Smooth muscle cell (in vitro differentiated cells): ENCODE results near the gene GRIK4. TPM values are rescaled to one million over a fixed set of nuclear protein-coding genes. Genes with fewer than 3 reads are reported as not detected.

Source experiments
- DNase-seq: peaks from one replicate; lab custom pipeline; 2025; ENCODE audit not compliant: unreplicated experiment; lab: John Stamatoyannopoulos, UW
- H2AFZ ChIP-seq: fragments of 200-600 bp; sonication (generic); 2 replicates; pipeline ENCODE4 v1.6.0; 2016; ENCODE audit warnings: antibody characterized with exemption, low read depth, mild to moderate bottlenecking
- H3F3A ChIP-seq: fragments of 200-600 bp; sonication (generic); 2 replicates; pipeline ENCODE4 v1.6.0; 2017; ENCODE audit warnings: antibody characterized with exemption, low read depth
- H3K27ac ChIP-seq: fragments of 200-600 bp; sonication (generic); 2 replicates; pipeline ENCODE4 v1.5.1; 2016; ENCODE audit warnings: low read depth, mild to moderate bottlenecking
- H3K27me3 ChIP-seq: fragments of 200-600 bp; sonication (generic); 2 replicates; pipeline ENCODE4 v1.6.1; 2016; ENCODE audit warnings: low read depth, mild to moderate bottlenecking
- H3K36me3 ChIP-seq: fragments of 200-600 bp; sonication (generic); 2 replicates; pipeline ENCODE4 v1.5.1; 2016; ENCODE audit warnings: low read depth
- H3K4me1 ChIP-seq: fragments of 200-600 bp; sonication (generic); 2 replicates; pipeline ENCODE4 v1.5.1; 2016; ENCODE audit warnings: low read depth
- H3K4me2 ChIP-seq: fragments of 200-600 bp; sonication (generic); 2 replicates; pipeline ENCODE4 v1.6.0; 2016; ENCODE audit warnings: mild to moderate bottlenecking
- H3K4me3 ChIP-seq: fragments of 200-600 bp; sonication (generic); 2 replicates; pipeline ENCODE4 v1.5.1; 2016; ENCODE audit warnings: mild to moderate bottlenecking
- H3K79me2 ChIP-seq: fragments of 200-600 bp; sonication (generic); 2 replicates; pipeline ENCODE4 v1.6.0; 2016; ENCODE audit warnings: low read depth, mild to moderate bottlenecking
- H3K9ac ChIP-seq: fragments of 200-600 bp; sonication (generic); 2 replicates; pipeline ENCODE4 v1.6.0; 2016; ENCODE audit warnings: low read depth
- H3K9me3 ChIP-seq: fragments of 200-600 bp; sonication (generic); replicated peaks from 2 replicates; pipeline ENCODE4 v1.5.1; 2016; ENCODE audit warnings: low read depth
- H4K20me1 ChIP-seq: fragments of 200-600 bp; sonication (generic); 2 replicates; pipeline ENCODE4 v1.6.0; 2016; ENCODE audit warnings: low read depth
- CTCF ChIP-seq: fragments of 200-600 bp; sonication (generic); IDR thresholded peaks from 2 replicates; pipeline ENCODE4 v1.5.1; 2017; ENCODE audit warnings: borderline replicate concordance, mild to moderate bottlenecking, antibody characterized with exemption; ENCODE audit not compliant: insufficient read depth, poor library complexity, severe bottlenecking
- WGBS: methylation state at CpG from one replicate; pipeline ENCODE4 v1.1.7; 2016; ENCODE audit warnings: low lambda C conversion rate; 5-methylcytosine and 5-hydroxymethylcytosine counted together
- polyA plus RNA-seq: library from polyadenylated mRNA; unstranded; fragments of >200 nt; fragmentation: Nextera tagmentation; extraction: Ambion mirVana; gene quantifications from 2 replicates; pipeline ENCODE4 v1.2.1, GENCODE V29; 2016
- total RNA-seq: library from RNA; depleted of rRNA; stranded (reverse); fragments of >200 nt; gene quantifications from 2 replicates; pipeline ENCODE4 v1.2.3, GENCODE V29; 2014

The GRIK4 gene
- total and polyA plus RNA-seq, 2 experiments from 2014 or later = not detected

- no peaks in the 10 kb centered on the region for H4K20me1 ChIP-seq
- TF ChIP-seq CTCF = no peak
- H3K4me3 ChIP-seq = no peak overlapping the region
- no peak for DNase-seq
- no peaks in the 10 kb centered on the region for H3K36me3 ChIP-seq
- WGBS = 94% methylated on average over 6 of the region's 6 CpGs
- H2AFZ ChIP-seq = no peak overlapping the region
- H3K79me2 ChIP-seq = no peaks in the 10 kb centered on the region
- peaks cover 16% of the 10 kb centered on the region for H3K4me1 ChIP-seq
- no peak overlapping the region for H3K27ac ChIP-seq
- peaks cover 13% of the 10 kb centered on the region for H3K27me3 ChIP-seq
- H3K9me3 ChIP-seq = no peaks in the 10 kb centered on the region
- H3K4me2 ChIP-seq = no peak overlapping the region
- H3F3A ChIP-seq = no peaks in the 10 kb centered on the region
- H3K9ac ChIP-seq = no peak overlapping the region
Measured at GRCh38 chr11:120529911-120530310, 18.4 kb downstream of the GRIK4 start.

GRCh38 chr11:120532082-120532831 lies 20.7 kb downstream of the GRIK4 start:
- peak overlapping the region; percentile 20 for H3K4me2 ChIP-seq
- H4K20me1 ChIP-seq = no peaks in the 10 kb centered on the region
- DNase-seq = no peak
- H2AFZ ChIP-seq = no peak overlapping the region
- H3K9ac ChIP-seq = no peak overlapping the region
- no peak for TF ChIP-seq CTCF
- no peaks in the 10 kb centered on the region for H3K36me3 ChIP-seq
- H3K4me3 ChIP-seq = no peak overlapping the region
- no peaks in the 10 kb centered on the region for H3F3A ChIP-seq
- H3K79me2 ChIP-seq = no peaks in the 10 kb centered on the region
- H3K4me1 ChIP-seq = peaks cover 11% of the 10 kb centered on the region
- H3K9me3 ChIP-seq = no peaks in the 10 kb centered on the region
- whole genome bisulfite sequencing = 80% methylated on average over 16 of the region's 16 CpGs
- H3K27ac ChIP-seq = no peak overlapping the region
- H3K27me3 ChIP-seq = peaks cover 9% of the 10 kb centered on the region

- no peaks in the 10 kb centered on the region for H4K20me1 ChIP-seq
- no peaks in the 10 kb centered on the region for H3K36me3 ChIP-seq
- WGBS = 74% methylated on average over 5 of the region's 5 CpGs
- H3K9ac ChIP-seq = no peak overlapping the region
- no peaks in the 10 kb centered on the region for H3F3A ChIP-seq
- H2AFZ ChIP-seq = no peak overlapping the region
- no peak overlapping the region for H3K4me3 ChIP-seq
- DNase-seq = no peak
- H3K27ac ChIP-seq = no peak overlapping the region
- H3K9me3 ChIP-seq = no peaks in the 10 kb centered on the region
- peaks cover 8% of the 10 kb centered on the region for H3K4me1 ChIP-seq
- peak overlapping the region; percentile 20 for H3K4me2 ChIP-seq
- TF ChIP-seq CTCF = no peak
- peaks cover 9% of the 10 kb centered on the region for H3K27me3 ChIP-seq
- no peaks in the 10 kb centered on the region for H3K79me2 ChIP-seq
Measured at GRCh38 chr11:120532832-120533196, 21.3 kb downstream of the GRIK4 start.
